ENCODE results near the gene UPF2.

The UPF2 gene

GRCh38 chr10:11881477-11882417, 160.9 kb downstream of the UPF2 start:
- no peak for DNase-seq (ENCODE audit: low read depth)

DNA sequence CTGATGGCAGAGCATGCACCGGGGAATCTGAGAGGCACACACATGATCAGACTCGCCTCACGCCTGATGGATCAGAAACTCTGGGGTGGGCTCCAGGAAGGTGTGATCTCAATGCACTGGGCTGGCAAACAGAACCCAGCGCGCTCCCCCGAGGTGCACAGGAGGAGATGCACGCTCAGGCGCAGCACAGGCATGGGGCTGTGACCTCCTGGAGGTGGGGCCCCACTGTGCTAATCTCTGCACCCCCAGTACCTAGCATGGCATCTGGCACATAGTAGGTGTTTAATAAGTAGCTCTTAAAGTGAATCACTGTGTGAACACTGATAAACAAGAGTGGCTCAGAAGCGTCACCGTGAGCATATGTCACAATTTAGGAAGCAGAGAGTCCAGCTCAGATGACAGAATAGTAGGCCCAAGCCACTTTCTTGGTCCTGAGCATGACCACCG, 161.6 kb downstream of the UPF2 start:
- DNase-seq (ENCODE audit: low read depth) = no peak

GRCh38 chr10:11880151-11881029, 162.2 kb downstream of the UPF2 start:
- DNase-seq (ENCODE audit: low read depth) = no peak

GRCh38 chr10:11879387-11880094, 163.1 kb downstream of the UPF2 start:
- no peak for DNase-seq (ENCODE audit: low read depth)

GRCh38 chr10:11878776-11879175, 163.8 kb downstream of the UPF2 start:
- DNase-seq (ENCODE audit: low read depth) = no peak

DNA sequence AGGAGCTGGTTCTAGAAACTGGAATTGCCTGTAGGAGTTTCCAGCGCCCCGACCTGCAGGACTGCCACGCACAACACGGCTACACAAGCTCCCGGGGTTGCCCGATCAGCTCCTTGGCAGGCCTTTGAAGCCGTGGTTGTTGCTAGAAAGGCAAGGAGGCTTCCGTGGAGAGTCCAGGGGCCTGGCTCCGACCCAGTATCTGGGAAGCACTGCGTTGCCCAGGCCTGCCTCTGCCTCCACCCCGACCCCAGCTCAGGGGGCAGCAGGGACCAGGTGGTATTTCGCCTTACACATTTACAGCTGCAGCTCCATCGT, 165.1 kb downstream of the UPF2 start:
- DNase-seq (ENCODE audit: low read depth) = no peak

- DNase-seq (ENCODE audit: low read depth) = no peak
These were observed 165.6 kb downstream of the UPF2 start for GRCh38 chr10:11876805-11877590.

DNA sequence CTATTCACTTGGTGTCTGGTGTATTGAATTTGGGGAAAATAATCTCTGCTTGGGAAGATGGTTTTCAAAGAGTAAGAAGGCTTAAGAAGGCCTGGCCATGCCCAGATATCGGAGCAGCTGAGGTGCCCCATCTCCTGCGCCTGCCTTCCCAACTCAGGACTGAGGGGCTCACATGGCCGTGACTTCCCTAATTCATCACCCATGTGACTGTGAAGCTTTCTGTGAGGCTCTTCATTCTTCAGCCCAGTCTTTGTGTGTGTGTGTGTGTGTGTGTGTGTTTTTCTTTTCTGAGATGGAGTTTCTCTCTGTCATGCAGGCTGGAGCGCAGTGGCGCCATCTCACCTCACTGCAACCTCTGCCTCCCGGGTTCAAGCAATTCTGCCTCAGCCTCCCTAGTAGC, 166.3 kb downstream of the UPF2 start:
- DNase-seq (ENCODE audit: low read depth) = no peak

GRCh38 chr10:11875494-11876281, 166.9 kb downstream of the UPF2 start:
- no peak for DNase-seq (ENCODE audit: low read depth)

DNA sequence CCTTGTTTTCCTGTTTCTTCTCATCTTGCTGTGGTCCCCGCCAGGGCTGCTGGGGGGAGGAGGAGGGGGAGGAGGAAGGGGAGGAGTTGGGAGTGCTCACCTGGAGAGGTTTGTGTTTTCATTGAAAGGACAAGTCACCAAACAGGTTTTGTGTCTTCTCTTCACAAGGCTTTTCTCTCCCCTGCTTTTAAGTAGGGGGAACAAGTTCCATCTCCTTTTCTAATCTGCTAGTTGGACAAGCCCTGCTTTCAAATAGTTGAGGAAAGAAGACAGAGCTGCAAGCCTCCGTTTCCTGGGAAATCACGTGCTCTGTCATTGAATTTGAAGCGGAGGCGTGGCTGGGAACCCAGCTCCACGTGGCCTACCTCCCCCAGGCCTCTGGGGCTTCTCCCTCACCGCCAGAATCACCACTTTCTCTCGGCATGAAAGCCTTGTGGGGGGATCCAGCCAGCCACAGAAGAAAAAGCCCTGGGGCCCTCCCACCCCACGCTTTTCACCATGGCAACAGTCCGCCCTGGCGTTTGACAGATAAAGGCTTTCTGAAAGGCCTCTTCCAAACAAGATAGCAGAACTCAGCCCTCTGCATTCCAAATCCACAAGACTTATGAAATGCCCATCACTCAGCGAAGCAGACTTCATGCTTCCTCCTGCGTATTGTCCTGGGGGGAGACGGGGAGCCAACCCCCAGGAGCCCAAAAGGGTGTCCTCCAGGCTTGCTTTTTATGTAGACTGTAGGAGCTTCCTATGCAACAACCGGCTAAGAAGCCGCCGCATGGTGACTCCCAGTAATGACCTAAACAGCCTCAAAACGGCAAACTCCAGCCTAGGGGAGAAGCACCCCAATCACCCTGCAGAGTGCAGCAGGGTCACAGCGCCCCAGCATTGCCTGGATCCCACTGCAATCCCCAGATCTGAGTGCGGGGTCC, 167.8 kb downstream of the UPF2 start:
- peak; percentile 52 for DNase-seq (ENCODE audit: low read depth)

DNA sequence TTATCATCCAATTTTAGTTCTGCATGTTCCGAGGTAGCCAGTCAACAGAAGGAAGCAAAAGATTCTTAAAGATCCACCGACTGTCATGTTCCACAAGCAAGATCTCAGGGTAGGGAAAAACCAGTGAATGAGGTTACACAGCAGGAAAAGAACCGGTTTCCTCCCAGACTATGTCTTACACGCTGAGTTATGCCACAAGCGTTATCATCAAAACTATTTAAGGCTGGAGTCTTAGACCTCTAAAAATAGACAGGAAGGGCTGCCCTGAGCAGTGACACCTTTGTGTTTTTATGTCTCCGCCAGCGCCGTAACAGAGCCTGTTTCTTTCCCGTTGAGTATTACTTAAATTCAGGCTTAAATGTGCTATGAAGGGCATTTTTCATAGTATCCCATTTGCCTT, 171.1 kb downstream of the UPF2 start:
- DNase-seq (ENCODE audit: low read depth) = no peak

- no peak for DNase-seq (ENCODE audit: low read depth)
These were observed 171.7 kb downstream of the UPF2 start for GRCh38 chr10:11870900-11871400.

GRCh38 chr10:11870461-11870780, 172.2 kb downstream of the UPF2 start:
- no peak for DNase-seq (ENCODE audit: low read depth)

Measured in activated T-cell treated with anti-CD3 and anti-CD28 coated beads for 24 hours (primary cell).